Measurements from ENCODE around the gene C16orf78.

Gene C16orf78

GRCh38 chr16:49396206-49396720 lies 22.7 kb downstream of the C16orf78 start:
- DNase-seq (ENCODE audit: low spot score) = no peak

GRCh38 chr16:49398761-49399160 lies 25.2 kb downstream of the C16orf78 start:
- no peak for DNase-seq (ENCODE audit: low spot score)

DNA sequence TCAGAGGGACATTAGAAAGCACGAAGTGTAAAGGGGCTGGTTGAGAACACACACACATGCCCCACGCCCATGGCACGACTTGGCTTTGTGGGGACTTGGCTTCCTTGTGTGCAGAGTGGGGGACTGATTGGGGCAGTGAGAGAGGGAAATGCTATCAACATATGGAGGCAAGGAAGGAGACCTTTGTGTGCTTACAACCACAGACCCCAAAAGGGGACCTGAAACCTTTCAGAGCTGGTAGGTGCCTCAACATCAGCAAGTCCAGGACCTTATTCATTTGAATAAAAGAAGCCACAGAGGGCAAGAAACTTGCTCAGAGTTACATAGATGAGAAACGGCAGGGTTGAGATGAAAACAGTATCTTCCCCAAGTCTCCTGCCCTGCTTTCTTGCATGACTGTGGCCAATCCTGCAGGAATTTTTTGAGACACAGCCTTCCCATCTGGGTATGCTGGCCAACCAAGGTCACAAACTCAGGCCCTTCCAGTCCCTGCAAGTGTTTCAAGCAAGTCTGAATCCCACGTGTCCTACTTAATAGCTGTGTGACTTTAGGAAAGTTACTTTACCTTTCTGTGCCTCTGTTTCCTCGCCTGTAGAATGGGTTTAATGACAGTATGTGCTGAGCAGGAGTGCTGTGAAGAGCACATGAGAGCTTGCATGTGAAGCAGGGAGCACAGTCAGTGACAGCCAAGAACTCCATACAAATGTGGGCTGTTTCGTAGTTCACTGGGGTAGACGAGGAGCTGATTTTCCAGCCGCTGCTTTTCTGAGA lies 26.2 kb downstream of the C16orf78 start:
- no peak for DNase-seq (ENCODE audit: low spot score)

DNA sequence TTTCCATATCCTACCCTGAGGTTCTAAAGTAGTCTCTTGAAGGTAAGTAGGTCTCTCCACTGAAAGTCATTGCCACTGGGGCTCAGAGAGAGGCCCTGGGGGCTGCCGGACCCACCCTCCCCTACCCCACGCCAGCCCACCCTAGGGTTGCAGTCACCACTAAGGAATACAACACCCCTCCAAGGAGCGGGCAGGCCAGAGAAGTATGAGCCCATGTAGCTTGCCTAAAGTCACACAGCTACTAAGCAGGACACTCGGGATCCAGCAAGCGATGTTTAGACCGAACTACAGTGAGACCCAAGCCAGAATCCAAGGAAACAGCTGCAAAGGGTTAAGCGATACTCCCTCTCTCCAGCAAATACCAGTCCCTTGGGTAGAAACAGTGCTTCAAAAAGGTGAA lies 27.0 kb downstream of the C16orf78 start:
- DNase-seq (ENCODE audit: low spot score) = no peak

- no peak for DNase-seq (ENCODE audit: low spot score)
Measured at GRCh38 chr16:49405123-49405522, 31.5 kb downstream of the C16orf78 start.

DNA sequence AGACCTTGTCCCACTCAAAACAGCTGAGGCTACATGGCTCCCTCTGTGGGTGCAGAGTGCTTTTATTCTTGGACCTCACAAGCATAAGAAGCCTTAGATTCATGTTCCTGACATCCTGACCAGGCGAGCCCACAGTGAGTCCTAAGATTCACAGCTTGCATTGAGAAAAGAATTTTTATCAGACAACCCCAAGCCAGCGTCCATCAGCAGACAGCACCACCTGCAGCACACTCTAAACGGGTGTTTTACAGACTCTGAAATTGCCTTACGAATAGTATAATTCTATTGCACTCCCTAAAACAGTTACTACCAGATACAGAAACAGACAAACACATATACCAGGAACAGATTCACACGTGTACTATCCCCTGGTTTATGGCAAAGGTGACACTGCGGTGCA lies 31.9 kb downstream of the C16orf78 start:
- DNase-seq (ENCODE audit: low spot score) = no peak

GRCh38 chr16:49407873-49408550 lies 34.4 kb downstream of the C16orf78 start:
- DNase-seq (ENCODE audit: low spot score) = peak; percentile 42

GRCh38 chr16:49409121-49409520 lies 35.5 kb downstream of the C16orf78 start:
- no peak for DNase-seq (ENCODE audit: low spot score)

DNA sequence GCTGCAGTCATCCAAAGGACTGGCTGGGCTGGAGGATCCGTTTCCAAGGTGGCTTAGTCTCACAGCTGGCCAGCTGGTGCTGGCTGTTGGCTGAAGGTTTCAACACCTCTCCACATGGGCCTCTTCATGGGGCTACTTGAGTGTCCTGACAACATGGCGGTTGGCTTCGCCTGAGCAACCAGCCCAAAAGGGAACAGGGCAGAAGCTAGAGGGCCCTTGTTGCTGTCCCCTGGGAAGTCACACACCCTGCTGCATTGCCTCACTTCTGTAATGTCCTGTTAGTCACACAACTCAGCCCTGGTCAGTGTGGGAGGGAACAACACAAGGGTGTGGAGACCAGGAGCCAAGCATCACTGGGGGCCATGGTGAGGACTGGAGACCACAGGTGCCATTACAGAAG lies 36.6 kb downstream of the C16orf78 start:
- no peak for DNase-seq (ENCODE audit: low spot score)

GRCh38 chr16:49411121-49411970 lies 37.7 kb downstream of the C16orf78 start:
- DNase-seq (ENCODE audit: low spot score) = no peak

- no peak for DNase-seq (ENCODE audit: low spot score)
Measured at GRCh38 chr16:49414671-49415070, 41.1 kb downstream of the C16orf78 start.

GRCh38 chr16:49415083-49415482 lies 41.5 kb downstream of the C16orf78 start:
- DNase-seq (ENCODE audit: low spot score) = no peak

DNA sequence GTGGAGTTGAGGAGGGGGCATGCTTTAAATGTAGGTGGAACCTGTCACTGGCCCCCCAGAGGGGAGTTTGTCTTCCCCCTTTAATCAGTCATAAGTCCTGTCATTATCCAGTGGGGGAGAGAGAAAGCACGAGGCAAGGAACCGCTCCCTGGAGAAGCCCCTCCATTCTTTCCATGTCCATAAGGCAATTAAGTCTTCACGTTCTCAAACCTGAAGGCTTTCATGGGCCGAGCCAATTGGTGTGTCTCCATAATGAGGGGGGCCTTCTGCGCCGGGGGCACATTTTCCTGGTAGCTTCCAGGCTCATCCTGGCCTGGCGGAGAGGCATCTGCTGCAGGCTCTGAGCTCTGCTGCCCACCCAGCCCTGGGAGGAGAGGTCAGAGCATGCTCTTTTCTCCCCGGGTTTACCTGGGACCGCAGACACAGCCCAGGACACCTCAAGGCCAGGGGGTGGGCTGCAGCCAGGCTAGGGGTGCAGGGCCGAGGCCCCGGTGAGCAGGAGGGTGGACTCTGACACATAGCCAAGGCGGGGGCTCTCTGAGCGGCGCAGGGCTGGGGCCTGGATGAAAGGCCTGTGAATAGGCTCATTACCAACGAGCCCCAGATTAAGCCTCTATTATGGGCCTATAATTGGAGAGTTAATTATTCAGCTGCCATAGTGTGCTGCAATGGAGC lies 42.5 kb downstream of the C16orf78 start:
- DNase-seq (ENCODE audit: low spot score) = no peak

- DNase-seq (ENCODE audit: low spot score) = no peak
Measured at GRCh38 chr16:49417354-49417753, 43.8 kb downstream of the C16orf78 start.

GRCh38 chr16:49419006-49419405 lies 45.4 kb downstream of the C16orf78 start:
- DNase-seq (ENCODE audit: low spot score) = no peak

GRCh38 chr16:49419862-49420261 lies 46.3 kb downstream of the C16orf78 start:
- DNase-seq (ENCODE audit: low spot score) = no peak

GRCh38 chr16:49422896-49423295 lies 49.3 kb downstream of the C16orf78 start:
- DNase-seq (ENCODE audit: low spot score) = no peak

DNA sequence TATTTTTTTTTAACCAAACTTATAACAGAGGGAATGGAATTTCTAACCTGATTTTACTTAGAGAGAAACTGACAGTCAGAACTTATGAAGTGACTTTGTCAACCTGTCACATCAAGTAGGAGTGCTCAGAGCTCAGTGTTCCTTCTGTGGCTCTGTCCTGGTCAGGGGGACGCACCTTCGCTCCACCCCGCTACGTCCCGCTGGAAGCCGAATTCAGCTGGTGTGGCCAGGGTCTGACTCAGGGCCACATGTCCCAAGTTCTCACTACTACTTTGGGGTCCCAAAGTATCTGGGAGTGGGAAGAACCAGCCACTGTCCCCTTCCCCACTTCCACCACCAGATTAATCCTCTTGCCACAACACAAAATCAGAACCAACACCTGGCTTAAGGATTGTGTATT lies 51.4 kb downstream of the C16orf78 start:
- DNase-seq (ENCODE audit: low spot score) = no peak

GRCh38 chr16:49427771-49428170 lies 54.2 kb downstream of the C16orf78 start:
- no peak for DNase-seq (ENCODE audit: low spot score)

- DNase-seq (ENCODE audit: low spot score) = no peak
Measured at GRCh38 chr16:49428808-49429207, 55.2 kb downstream of the C16orf78 start.

- no peak for DNase-seq (ENCODE audit: low spot score)
Measured at GRCh38 chr16:49431040-49431439, 57.4 kb downstream of the C16orf78 start.
